ENCODE measurements around the gene CNEP1R1.

CNEP1R1 gene

DNA sequence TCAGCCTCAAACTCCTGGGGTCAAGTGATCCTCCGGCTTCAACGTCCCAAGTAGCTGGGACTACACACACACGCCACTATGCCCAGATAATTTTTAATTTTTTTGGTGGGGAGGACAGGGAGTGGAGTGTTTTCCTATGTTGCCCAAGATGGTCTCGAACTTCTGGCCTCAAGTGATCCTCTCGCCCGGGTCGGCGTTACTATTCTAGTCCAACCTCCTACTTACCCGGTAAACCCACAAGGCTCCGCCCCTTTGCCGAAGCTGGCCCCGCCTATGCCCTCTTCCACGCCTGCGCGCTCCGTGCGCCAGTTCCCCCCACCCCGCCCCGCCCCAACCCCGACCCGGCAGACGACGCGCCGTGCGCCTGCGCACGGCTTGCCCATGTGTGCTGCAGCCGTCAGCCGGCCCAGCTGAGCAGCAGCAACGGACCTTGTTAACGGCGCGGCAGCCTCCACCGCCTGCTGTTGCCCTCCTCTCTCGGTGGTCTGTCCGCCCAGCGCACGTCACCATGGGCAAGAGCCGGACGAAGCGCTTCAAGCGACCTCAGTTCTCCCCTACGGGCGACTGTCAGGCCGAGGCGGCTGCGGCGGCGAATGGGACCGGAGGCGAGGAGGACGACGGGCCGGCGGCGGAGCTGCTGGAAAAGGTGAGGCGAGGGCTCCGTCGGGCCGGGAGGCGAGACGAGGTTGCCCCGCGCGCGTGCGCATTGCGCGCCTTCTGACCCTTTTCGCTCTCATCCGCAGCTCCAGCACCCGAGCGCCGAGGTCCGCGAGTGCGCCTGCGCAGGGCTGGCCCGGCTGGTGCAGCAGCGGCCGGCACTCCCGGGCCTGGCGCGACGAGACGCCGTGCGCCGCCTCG lies 40.8 kb downstream of the CNEP1R1 start, which contains the start of gene HEATR3:
Gene HEATR3, plus strand, starts transcription at position 347 of the 858 bp plus-strand sequence. Its CDS starts 162 bp downstream, at position 509.
- DNase-seq, result peak; percentile 87 to 94 (median 89)

DNA sequence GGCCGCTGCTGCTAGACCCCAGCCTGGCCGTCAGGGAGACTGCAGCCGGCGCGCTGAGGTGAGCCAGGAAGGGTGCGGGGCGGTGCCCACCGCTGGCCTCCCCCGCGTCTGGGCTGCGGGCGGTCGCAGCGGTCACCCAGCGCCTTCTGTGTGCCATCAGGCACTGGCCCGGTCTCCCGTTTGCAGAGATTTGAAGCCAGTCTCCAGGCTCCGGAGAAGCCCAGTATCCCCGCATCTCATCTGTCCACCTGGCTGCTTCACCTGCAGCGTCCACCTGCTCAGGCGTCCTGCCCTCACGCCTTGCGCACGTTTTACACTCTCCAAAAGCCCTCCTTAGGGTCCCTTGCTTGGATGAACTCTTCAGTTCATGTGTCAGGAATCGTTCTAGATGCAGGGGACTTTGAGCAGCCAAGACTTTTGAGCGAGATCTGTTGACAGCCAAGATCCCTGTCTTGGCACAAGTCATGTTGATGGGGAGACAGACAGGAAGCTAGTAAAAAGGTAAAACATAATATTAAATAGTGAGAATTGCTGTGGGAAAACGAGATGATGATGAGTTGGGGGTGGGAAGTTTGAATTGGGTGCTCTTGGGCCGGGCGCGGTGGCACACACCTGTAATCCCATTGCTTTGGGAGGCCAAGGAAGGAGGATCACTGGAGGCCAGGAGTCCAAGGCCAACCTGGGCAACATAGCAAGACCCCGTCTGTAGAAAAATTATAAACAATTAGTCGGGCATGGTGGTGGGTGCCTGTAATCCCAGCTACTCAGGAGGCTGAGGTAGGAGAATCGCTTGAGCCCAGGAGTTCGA lies 41.7 kb downstream of the CNEP1R1 start:
- no peak for DNase-seq

DNA sequence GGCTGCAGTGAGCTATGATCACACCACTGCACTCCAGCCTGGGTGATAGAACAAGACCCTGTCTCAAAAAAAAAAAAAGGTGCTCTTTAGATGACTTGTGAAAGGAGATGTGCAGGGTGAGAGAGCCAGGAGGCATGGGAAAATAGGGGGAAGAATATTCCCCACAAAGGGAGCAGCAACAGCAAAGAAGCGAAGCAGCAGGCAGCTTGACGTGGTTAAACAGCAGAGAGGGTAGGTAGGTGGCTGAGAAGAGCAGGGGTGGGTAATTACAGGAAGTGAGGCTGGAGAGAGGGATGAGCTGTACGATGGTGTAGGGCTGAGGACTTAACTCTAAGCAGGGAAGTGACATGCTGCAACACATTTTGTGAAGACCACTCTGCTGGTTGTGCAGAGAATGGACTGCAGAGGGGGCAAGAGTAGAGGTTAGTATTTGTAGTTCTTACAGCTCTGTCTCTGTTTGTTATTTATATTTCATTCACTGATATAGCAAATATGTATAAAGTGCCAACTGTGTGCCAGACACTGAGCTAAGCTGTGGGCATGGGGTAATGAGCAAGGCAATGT lies 42.3 kb downstream of the CNEP1R1 start:
- DNase-seq, result peak in 1 of 3 experiments; percentile 11

DNA sequence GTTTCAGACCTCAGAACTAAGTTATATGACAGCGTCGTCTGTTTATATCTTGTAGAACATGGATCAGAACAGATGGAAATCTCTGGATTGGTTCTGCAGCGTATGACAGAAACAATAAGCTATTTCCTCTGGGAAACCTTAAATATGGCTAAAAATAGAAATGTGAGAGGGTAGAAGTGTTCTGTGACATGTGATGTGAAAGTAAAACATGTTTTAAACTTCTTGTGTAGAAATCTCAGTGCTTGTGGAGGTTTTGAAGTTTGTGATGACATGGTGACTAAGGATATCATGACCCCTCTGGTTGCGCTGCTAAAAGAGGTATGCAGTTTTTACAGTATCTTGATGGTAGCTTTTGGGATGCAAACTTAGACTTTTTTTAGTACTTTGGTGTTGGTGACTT lies 43.5 kb downstream of the CNEP1R1 start:
- DNase-seq, result no peak

DNA sequence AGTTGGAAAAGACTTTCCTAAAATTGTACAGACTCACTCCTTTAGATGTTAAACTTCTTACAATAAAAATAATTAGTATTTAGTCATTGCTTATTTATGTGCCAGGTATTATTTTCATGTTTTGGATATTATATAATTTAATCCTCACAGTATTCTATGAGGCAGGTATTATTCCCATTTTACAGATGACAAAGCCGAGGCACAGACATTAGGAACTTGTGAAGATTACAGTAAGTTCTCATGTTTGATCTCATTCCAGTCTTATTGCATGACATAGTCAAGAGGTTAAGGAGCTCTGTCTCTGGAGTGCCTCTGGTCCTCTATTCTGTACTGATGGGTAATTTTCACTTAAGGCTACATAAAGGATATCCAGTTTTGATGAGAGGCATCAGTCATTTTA lies 44.0 kb downstream of the CNEP1R1 start:
- no peak for DNase-seq

DNA sequence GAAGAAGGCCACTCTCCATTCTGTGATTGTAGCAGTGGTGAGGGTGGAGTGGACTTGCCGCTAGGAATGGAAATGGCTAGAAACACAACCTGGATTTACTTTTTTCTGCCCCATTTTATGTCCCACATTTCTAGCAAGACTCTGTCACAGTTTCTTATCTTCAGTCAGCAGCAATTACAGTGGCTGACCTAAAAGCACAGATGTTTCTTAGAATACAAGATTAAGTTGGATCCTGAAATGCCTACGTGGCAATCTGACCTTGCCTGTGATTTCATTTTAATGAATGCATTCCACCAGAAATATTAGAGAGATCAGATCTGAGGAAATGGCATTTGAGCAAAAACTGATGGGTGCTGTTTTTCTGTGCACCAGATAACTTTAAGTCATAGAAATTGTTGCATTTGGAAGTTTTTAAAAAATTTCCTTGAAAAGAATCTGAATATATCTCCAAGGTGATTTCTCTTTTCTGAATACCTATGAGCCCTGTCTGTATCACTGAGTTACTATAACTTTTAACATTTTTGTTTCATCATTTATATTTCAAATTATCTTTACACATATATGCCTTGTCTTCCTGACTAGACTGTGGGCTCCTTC lies 46.1 kb downstream of the CNEP1R1 start:
- DNase-seq, result no peak

DNA sequence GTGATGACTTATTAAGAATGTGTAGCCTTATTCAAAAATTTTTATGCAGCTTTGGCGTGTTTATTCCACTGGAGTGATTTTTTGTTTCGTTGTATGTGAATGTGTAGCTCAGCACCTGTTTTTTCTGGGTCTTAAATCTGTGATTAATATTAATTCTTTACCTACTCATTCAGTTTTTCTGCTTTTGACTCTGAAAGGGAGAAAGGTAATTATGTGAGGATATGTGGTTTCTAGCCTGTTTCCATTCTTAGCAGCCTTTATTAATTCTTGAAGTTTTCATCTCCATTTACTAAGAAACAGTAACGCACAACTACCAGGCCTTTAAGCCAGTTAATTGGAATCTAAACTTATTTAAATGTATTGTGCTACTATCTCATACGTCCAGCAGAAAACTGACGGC lies 47.7 kb downstream of the CNEP1R1 start:
- no peak for DNase-seq

DNA sequence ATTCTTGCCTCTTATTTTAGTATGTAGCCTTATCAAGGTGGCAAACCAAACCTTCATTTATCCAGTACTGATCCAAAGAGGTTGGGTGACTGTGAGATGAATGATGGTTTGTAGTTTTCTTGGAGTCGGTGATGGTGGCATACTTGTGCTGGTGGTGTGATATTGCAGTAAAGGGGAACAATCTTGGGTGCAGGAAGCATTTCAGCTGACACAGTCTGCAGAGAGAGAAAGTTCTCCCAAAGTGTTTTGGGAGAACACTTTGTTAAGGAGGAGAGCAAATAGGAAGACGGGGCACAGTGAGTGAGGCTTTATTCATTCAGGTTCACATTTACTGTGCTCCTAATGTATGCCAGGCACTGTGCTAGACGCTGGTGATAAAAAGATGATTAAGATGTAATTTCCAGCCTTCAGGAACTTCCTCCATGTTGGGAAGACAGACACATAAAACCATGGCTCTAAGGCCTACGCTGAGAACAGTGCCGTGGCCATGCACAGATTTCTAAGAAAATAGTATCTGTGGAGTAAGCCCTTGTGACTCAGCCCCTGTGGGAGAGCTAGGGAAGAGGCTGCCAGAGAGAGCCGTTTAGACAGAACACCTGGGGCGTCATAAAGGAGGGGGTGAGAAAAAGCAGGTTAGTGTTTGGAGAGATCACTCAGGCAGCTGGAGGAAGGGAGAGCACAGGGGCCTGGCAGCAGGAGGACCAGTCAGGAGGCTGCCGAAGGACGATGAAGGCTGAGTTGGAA lies 54.5 kb downstream of the CNEP1R1 start:
- no peak for DNase-seq

DNA sequence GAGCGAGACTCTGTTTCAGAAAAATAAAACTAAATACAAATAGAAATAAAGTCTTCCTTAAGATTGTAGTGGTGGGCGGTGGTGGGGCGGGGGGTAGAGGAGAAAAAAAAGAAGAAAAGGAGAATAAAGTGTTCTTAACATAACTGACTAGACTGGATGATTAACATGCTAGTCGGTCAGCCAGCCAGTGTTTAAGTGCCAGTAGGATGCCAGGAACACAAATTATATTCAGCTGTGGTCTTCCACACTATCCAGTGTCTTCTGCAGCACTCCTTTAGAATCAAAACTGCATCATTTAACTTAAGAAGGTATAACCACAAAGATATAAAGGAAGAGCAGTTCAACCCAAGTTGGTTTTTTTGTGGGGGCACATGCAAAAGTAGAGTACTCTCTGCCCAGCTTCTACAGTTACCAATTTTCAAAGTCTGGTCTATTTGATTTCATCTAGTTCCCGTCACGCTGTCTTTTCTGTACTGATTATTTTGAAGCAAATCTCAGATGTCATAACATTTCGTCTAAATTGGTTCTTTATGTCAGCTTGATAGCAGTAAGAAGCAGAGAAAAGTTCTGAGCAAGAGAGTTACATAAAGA lies 56.5 kb downstream of the CNEP1R1 start:
- no peak for DNase-seq

DNA sequence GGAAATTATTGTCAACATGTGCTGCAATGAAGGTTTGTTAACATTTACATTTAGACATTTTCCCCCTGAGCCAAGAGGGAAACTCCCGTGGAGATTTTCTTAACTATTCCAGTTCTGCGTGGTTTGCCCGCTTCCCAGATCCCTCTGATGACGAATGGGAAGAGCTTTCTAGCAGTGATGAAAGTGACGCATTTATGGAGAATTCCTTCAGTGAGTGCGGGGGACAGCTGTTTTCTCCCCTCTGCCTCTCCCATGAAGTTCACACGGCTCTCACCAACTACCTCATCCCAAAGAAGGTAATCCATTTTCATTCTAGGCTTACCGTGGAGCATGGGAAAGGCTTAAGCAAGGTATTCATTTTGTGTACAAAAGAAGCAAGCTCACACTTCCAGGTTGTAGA lies 59.0 kb downstream of the CNEP1R1 start:
- no peak for DNase-seq

DNA sequence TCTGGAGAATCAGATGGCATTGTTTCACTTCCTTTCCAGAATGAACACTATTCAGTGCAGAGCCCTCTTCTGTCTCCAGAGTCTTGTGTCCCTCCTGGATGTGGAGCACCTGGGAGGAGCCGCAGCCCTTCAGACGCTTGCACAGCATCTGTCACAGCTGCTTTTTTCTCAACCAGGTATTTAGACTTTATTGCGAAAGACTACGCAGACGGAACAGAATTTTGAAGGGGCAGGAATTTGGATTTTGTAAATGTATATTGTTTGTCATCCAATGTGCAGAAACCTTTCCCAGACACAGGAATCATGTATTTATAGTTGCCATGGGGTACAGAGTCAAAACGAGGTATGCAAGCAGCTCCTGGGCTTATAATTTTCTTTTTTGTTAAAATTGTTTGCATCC lies 61.2 kb downstream of the CNEP1R1 start:
- DNase-seq, result no peak

Measured in NCI-H1417 (cell line).